DOHH2 (cell line): ENCODE measurements around the gene RIPOR2.

Experiments used
- EZH2phosphoT487 ChIP-seq: fragments of 200-600 bp; sonication (generic); IDR thresholded peaks from 2 replicates; pipeline ENCODE4 v1.6.1; 2017; ENCODE audit warnings: borderline replicate concordance, mild to moderate bottlenecking, antibody characterized with exemption, low read length, moderate library complexity, mixed read lengths
- TF ChIP-seq, protein P1 (sequence below): fragments of 200-600 bp; sonication (generic); IDR thresholded peaks from one replicate; pipeline ENCODE4 v1.5.1; 2014; ENCODE audit warnings: antibody characterized with exemption, mild to moderate bottlenecking, low read depth, low read length; ENCODE audit not compliant: poor library complexity, severe bottlenecking

DNA sequence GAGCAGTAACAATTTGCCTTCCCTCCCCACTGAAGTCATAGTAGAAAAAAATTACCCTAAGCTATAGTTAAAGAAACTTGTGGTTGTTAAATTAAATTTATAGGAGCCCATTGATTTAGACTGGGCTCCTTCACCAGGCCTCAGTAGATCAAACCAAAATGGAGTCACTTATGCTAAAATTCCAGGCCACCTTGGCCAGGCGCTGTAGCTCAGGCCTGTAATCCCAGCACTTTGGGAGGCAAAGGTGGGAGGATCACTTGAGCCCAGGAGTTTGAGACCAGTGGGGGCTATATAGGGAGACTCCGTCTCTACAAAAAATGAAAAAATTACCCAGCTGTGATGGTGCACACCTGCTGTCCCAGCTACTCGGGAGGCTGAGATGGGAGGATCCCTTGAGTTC lies 176.0 kb downstream of the RIPOR2 start:
- TF ChIP-seq, protein P1, sequence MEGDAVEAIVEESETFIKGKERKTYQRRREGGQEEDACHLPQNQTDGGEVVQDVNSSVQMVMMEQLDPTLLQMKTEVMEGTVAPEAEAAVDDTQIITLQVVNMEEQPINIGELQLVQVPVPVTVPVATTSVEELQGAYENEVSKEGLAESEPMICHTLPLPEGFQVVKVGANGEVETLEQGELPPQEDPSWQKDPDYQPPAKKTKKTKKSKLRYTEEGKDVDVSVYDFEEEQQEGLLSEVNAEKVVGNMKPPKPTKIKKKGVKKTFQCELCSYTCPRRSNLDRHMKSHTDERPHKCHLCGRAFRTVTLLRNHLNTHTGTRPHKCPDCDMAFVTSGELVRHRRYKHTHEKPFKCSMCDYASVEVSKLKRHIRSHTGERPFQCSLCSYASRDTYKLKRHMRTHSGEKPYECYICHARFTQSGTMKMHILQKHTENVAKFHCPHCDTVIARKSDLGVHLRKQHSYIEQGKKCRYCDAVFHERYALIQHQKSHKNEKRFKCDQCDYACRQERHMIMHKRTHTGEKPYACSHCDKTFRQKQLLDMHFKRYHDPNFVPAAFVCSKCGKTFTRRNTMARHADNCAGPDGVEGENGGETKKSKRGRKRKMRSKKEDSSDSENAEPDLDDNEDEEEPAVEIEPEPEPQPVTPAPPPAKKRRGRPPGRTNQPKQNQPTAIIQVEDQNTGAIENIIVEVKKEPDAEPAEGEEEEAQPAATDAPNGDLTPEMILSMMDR = no peak
- no peak for TF ChIP-seq EZH2phosphoT487
